Choroid plexus epithelial cell (primary cell): Measurements from ENCODE around the gene FKBP10.

Experiments used
- DNase-seq: peaks from one replicate; pipeline ENCODE4 v3.0.0-alpha.2; 2010; ENCODE audit warnings: low read depth
- H3K4me3 ChIP-seq: 2 replicates; pipeline ENCODE4 v1.5.1; 2011; ENCODE audit warnings: low read depth, mild to moderate bottlenecking, control low read depth, low read length, moderate library complexity
- CTCF ChIP-seq: conservative IDR thresholded peaks from 2 replicates; pipeline ENCODE4 v1.5.1; 2011; ENCODE audit warnings: low read depth, mild to moderate bottlenecking, control low read depth, inconsistent platforms, low read length, moderate library complexity

Gene FKBP10, protein sequence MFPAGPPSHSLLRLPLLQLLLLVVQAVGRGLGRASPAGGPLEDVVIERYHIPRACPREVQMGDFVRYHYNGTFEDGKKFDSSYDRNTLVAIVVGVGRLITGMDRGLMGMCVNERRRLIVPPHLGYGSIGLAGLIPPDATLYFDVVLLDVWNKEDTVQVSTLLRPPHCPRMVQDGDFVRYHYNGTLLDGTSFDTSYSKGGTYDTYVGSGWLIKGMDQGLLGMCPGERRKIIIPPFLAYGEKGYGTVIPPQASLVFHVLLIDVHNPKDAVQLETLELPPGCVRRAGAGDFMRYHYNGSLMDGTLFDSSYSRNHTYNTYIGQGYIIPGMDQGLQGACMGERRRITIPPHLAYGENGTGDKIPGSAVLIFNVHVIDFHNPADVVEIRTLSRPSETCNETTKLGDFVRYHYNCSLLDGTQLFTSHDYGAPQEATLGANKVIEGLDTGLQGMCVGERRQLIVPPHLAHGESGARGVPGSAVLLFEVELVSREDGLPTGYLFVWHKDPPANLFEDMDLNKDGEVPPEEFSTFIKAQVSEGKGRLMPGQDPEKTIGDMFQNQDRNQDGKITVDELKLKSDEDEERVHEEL

DNA sequence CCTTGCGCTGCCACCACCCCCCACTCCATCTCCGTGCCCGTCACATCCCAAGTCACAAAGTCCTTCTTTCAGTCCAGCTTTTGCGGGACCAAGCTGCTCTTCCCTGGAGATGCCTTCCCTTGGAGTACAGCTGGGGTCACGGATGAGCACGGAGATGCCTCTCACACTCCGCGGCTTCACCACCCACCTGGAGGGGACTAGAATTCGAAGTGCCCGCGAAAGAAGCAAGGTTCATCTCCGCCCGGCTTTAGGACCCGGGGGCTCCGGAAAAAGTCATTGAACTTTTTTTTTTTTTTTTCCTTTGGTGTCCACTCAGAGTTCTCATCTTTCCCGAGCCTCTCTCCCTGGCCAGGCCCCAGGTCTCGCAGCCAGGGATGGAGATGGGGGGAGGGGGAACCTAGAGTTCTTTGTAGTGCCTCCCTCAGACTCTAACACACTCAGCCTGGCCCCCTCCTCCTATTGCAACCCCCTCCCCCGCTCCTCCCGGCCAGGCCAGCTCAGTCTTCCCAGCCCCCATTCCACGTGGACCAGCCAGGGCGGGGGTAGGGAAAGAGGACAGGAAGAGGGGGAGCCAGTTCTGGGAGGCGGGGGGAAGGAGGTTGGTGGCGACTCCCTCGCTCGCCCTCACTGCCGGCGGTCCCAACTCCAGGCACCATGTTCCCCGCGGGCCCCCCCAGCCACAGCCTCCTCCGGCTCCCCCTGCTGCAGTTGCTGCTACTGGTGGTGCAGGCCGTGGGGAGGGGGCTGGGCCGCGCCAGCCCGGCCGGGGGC lies at the start of gene FKBP10:
Gene FKBP10, plus strand, starts transcription at position 624 of the 771 bp plus-strand sequence. Its CDS starts 31 bp downstream, at position 655.
- no peak for TF ChIP-seq CTCF
- peak within 1 kb of the TSS; percentile 83 for H3K4me3 ChIP-seq
- DNase-seq: peak; percentile 88

- no peak for DNase-seq
These were observed 49.5 kb upstream of the FKBP10 start for GRCh38 chr17:41763327-41763726.

GRCh38 chr17:41766135-41766534 lies 46.7 kb upstream of the FKBP10 start:
- no peak for TF ChIP-seq CTCF
- no peak for DNase-seq
- H3K4me3 ChIP-seq: no peak overlapping the region

More at GRCh38 chr17:41763327-41763726, 49.5 kb upstream of the FKBP10 start:
- H3K4me3 ChIP-seq: no peak overlapping the region
- TF ChIP-seq CTCF: no peak

DNA sequence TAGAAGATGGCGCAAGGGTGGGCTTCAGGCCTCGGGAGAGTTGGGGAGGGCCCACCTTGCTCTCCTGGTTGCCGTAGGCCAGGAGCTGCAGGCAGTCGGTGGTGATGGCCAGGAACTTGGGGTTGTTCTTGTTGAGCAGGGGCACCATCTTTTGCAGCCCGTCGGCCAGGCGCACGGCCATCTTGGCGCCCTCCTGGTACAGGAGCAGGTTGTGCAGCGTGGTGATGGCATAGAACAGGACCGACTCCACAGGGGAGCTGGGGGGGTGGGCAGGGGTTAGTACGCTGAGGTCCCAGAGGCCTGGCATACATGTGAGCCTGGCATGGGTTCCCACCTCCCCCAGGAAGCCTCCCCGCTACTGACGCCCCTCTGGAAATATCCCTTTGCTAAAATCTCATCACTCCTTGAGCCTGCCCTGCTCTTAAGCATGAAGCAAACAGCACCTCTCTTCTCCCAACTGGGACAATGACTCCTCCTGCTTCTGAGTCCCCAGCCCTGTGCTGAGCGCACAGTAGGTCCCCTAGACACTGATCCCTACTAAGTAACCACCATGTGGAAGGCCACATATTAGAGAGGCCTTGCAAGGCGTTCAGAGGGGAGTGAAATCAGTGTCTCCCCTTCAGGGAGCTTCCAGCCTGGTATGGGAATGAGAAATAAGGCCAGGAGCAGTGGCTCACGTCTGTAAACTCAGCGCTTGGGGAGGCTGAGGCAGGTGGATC lies 45.3 kb upstream of the FKBP10 start:
- no peak for TF ChIP-seq CTCF
- no peak overlapping the region for H3K4me3 ChIP-seq
- DNase-seq: no peak

- DNase-seq: no peak
- no peak for TF ChIP-seq CTCF
- H3K4me3 ChIP-seq: no peak overlapping the region
These were observed 44.0 kb upstream of the FKBP10 start for GRCh38 chr17:41768682-41769288.

- H3K4me3 ChIP-seq: no peak overlapping the region
- DNase-seq: no peak
- no peak for TF ChIP-seq CTCF
These were observed 43.4 kb upstream of the FKBP10 start for GRCh38 chr17:41769346-41769862.
